GM18867 (cell line): ENCODE measurements around the gene COMMD2.

Source experiments
- ATAC-seq: cut with Tn5 transposase; IDR thresholded peaks from one replicate; pipeline ENCODE4 v1.9.1; 2021; ENCODE audit warnings: mild to moderate bottlenecking, moderate library complexity; ENCODE audit not compliant: unreplicated experiment

The COMMD2 gene

GRCh38 chr3:149705416-149705815, 46.9 kb downstream of the COMMD2 start:
- no peak for ATAC-seq

- no peak for ATAC-seq
Measured at GRCh38 chr3:149703466-149703865, 48.8 kb downstream of the COMMD2 start.

- ATAC-seq, result peak; percentile 53
Measured at GRCh38 chr3:149702691-149703441, 49.4 kb downstream of the COMMD2 start.

GRCh38 chr3:149701977-149702350, 50.3 kb downstream of the COMMD2 start:
- ATAC-seq, result peak; percentile 61

- ATAC-seq, result peak; percentile 56
Measured at GRCh38 chr3:149701206-149701976, 50.9 kb downstream of the COMMD2 start.
